HG03439 (cell line): ENCODE measurements around the gene CLIC1.
A peak's percentile ranks its signal among the peaks of the same experiment; 100 is the strongest.

Experiments
- ATAC-seq: cut with Tn5 transposase; IDR thresholded peaks from one replicate; pipeline ENCODE4 v1.9.1; 2021; ENCODE audit warnings: mild to moderate bottlenecking, moderate library complexity; ENCODE audit not compliant: unreplicated experiment

Gene CLIC1

DNA sequence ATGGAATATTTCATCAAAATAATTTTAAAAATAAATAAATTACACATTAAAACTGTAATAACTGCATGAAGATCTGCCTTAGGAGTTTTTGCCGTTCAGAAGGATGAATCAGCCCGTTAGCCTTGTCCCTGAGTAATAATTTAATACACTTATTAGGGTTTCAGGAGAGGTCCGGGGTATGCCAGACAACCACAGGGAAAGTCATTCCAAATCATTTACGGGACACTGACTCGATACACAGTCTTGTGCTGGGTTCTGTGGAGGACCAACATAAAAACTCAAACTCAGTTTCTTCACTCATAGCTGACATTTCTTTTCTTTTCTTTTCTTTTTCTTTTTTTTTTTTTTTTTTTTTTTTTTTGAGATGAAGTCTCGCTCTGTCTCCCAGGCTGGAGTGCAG is 30.4 kb downstream of the CLIC1 start:
- ATAC-seq = no peak

DNA sequence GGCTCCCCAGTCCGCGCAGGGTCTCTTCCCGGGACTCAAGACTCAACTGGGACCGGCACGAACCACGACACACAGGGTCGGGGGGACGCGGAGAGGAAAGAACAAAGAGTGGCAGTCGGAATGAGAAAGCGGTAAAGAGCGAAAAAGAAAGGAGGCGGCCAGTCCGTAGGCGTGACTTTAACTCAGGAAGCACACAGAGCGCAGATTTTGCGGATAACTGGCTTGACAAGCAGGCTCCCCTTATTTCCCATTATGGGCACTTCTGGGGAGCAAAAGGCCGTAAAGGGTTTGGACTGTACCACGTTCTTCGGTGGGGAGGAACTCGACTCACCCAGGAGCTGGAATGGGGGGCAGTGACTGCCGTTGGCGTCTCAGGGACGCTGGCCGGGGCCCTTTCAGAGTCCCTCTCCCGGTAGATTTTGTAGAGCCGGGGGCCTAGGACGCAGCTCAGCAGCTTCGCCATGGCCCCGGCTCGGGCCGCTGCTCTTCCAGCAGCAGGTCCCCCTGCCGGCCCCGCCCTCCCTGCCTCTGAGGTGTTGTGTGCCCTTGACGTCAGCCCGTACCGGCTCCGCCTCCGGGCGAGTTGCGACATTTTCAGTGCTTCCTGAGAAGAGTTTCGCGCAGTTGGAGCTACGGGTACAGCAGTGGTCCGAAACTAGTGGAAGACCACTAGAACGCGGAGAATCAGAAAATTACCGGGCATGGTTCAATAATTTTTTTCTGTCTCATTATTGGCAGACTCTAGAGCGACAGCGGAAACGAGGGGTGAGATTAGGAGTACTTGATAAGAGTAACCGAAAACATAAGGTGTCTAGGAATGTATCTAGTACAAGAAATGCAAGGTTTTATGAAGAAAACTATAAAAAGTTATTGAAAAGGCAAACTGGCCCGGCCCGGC is 33.3 kb downstream of the CLIC1 start, which contains the start of gene ABHD16A:
TSS of gene ABHD16A (minus strand) at position 506 of the 898 bp plus-strand sequence. CDS start at position 463, 43 bp downstream.
- ATAC-seq = peak; percentile 79

DNA sequence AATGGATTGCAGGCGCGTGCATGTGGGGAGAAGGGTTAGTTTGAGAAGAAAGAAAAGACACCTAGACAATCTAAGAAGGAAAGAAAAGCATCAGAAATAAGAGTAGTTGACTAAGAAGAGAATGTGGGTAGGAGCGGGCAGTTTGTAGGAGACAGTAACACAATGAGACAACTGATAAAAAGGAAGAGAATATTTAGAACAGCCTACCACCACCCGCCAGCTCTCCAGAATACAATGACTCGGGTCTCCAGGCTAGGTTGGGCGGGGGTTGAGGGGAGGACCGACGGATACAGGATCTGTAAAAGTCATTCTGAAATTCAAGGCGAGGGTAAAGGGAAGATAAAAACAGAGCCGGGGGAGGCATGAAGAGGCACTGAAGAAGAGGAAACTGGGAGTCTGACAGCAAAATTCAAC is 33.9 kb downstream of the CLIC1 start:
- ATAC-seq = no peak

DNA sequence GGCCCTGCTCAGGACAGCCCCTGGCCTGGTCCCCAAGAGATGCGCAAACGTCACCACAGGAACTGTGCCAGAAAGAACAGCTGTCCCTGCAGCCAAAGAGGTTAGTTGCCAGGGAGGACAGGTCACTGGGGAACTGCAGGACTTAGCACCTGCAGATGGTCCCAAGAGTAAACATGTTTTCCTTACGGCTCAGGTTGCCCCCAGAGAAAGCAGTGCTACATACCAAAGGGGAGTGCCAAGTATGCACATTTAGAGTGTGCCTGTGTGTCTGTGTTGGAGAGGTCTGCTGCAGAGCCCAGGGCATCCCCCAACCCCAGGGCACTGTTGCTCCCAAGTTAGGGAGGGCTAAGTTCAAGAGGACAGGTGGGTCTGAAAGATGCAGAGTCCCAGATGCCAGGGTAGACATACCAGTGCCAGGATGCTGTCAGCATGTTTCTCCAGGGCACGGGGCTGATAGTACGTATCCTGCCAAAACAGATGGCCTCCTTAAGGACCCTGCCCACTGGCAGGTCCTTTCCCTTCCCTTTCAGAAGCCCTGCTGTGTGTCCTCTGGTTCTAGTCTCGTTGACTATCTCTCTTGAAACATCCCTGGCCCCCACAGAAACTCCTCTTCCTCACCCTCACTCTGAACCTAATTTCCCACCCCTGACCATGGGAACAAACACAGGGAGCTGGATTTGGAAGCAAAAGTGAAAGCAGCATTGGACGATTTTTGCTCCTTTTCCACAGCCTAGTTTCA is 34.5 kb downstream of the CLIC1 start:
- no peak for ATAC-seq

DNA sequence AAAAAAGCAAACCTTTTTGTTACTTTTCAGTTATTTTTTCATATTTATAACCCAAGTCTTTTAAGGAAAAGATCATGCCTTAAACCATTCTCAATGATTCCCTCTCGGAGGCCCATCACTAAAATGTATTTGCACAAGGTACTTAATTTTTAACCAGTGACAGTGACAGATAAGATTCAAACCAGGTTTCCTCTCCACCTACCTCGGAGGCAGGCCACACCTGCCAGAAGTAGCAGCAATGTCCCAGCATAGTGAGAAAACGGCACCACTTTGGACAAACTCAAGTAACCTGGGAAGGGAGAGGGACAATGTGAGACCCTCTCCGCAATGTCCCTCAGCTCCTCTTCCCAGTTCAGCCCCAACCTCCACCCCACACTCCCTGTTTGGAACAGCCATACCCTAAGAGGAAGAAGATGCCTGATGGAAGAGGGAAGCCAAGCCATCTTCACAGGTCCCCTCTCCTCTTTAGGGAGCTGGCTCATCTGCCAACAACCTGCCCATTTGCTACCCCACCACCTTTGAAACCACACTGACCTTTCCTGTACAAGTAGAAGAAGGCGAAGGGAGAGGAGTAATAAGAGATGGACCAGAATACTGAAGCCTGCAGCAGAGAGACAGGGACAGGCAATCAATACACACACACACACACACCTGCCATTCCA is 35.5 kb downstream of the CLIC1 start:
- ATAC-seq = no peak

DNA sequence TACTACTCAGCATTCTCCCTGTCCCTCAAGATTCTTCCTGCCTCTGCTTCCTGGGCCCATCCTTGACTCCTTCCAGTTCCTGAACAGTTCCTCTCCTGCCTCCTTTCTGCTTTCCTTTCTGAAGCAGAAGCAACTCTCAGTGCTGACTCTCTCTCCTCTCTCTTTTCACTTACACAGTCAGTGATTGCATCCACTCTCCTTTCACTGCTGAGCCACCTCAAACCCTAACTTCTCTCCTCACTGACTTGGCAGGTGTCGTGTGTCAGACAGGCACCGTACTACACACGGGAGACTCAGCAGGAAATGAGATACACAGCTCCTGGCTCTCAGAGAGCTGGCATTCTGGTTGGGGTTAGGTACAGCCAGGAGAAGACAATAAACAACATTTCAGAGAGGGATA is 38.8 kb downstream of the CLIC1 start:
- no peak for ATAC-seq

DNA sequence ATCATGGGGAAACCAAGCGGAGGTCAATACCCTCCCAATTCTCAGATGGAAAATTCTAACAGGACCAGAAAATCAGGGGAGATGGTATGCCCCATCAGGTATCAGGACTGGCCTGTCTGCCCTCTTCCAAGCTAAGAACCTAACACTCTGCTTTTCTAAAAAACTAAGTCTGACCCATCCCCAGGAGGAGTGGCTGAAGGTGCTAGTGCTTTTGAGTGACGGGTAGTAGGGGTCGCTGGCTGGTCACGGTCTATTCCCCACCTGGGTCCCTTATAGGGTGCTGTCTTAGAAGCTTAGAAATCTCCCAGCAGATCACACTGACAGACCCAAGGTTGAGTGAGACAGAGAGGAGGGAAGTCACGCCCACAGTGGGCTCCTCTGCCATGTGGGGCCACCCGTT is 42.8 kb downstream of the CLIC1 start:
- no peak for ATAC-seq

DNA sequence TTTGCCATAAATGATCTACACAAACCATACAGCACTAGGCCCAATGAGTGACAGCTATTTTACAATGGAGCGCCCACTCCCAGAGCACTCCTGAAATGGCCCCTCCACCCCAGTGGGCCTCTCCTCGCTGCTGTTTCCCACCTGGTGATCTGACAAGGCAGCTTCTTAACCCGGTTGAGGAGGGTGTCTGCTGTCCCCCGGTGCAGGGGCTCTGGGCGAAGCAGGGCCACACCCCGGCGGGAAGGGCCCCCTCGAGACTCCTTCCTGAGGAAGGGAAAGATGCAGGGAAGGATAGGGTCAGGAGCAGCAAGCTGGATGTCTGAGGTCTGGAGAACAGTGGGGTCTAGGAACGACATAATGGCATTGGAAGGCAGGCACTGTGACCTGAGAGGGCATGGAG is 43.4 kb downstream of the CLIC1 start:
- ATAC-seq = no peak

DNA sequence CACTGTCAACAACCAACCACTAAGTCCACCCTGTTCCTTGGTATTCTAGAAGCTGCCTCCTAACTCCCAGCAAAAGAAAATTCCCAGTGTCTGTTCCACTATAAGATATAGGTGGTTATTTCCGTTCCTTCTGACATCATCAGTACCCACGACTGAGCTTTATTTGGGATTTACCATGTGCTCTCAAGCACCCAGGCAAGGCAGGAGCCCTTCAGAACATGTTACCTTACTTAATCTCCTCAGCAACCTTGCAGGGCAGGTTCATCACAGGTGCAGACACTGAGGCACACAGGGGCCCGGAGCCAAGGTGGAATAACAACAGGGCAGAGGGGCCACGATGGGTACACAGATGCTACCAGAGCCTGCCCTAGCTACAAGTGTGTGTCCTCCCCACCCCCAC is 44.0 kb downstream of the CLIC1 start:
- no peak for ATAC-seq

DNA sequence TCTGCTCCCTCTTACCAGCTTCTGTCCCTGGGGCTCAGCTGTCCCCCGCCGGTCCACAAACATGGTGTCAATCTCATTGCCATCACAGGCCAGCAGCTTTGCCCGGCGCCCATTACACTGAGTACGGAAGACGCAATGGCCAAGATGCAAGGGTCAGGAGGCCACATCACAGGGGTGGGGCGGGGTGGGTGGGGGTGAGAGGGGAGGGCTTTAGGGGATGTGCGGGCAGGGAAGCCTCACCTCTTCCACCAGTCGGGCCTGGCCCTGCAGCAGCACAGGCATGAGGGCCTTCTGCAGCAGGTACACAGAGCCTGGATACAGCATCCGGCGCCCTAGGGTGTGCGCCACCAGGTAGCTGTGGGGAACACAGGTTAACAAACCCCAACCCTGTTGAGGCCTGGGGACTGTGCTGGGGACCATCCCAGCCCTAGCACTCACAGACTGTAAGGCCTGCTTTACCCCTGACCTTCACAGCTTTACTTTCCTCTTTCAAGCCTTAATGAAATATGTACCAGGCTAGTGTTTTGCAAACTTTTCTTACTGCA is 44.7 kb downstream of the CLIC1 start:
- ATAC-seq = no peak

DNA sequence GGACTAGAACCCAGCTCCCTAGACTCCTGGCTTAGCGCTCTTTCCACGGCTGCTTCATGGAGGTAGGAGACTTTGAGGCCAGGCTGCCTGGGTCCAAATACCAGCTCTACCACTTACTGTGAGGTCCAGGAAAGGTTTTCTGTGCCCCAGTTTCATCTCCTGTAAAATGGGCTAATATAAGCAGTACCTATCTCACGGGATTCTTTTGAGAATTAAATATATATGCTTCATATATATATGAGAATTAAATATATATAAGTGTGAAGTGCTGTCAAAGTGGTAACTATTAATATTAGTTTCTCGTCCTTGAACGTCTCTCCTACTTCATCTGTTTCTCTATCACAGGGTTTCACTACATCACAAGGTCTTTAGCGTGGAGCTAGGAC is 45.3 kb downstream of the CLIC1 start:
- no peak for ATAC-seq

DNA sequence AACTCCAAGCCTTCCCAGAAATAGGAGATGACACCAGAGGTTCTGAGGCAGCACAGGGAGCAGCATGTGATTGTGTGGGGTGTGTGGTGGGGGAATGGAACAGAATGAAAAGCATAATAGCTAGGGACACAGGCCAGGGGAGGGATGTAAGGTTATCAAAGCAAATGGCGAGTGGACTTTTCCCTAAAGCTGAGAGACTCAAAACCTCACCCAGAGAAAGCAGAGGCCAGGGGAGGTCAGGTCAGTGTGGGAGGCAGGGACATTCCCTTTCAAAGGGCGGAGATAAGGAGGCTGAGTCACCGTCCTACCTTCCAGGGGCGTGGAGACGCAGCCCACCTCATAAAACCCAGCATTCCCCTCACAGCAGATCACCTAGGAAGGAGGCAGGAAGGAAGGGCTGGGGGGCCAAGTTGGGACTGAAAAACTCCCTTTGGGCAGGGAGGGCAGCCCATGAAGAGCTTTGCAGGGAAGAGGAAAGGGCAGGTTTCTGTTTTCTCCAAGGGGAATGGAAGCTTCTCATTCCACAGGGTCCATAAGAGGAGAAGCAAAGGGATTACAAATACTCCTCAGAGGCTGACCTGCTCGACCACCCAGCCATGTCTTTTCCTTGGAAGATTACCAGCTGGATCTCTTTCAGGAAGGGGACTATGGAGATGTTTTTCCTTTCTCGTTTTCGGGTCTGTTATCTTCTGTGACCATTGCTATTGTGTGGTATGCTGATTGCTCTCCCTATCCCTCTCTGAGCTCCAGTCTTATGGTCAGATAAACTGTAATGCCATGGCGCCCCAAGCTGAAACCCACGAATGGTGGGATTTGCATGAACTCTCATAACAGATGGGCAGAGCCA is 45.9 kb downstream of the CLIC1 start:
- no peak for ATAC-seq

DNA sequence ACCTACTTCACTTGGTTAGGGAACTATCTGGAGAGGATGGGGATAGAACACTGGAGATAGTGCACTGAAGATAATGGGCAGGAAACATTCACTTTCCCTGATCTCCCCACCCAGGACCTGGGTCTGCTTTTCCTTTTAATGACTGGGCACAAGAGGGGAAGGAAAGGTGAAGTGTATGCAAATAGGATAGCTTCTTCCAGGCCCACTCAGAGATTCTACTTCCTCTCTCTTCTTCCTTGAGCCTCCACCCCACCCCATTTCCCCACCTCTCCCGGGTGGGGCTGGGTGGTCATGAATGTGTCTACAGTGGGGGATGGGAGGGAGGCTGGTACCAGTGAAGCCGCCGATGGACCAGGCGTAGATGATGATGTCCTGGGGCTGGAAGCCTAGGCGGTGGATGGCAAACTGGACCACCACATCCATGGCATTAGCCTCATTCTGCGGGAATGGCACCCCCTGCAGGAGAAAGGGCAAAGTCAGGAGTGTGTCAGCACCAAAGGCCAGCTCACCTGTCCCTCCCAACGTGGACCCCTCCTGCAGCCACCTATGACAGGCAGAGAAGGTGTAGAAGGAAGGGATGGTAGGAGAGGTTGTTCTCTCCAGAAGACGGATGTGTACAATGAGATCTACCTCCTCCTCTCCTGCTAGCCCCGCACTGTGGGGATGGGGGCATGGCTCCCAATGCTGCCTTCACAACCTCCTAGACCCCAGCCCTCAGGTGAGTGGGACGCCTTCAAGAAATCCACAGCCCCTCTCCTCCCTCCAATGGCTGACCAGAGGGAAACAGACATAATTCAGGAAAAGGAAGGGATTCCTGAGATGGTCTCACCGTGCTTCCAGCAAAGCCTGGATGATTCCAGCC is 46.9 kb downstream of the CLIC1 start:
- ATAC-seq = no peak

DNA sequence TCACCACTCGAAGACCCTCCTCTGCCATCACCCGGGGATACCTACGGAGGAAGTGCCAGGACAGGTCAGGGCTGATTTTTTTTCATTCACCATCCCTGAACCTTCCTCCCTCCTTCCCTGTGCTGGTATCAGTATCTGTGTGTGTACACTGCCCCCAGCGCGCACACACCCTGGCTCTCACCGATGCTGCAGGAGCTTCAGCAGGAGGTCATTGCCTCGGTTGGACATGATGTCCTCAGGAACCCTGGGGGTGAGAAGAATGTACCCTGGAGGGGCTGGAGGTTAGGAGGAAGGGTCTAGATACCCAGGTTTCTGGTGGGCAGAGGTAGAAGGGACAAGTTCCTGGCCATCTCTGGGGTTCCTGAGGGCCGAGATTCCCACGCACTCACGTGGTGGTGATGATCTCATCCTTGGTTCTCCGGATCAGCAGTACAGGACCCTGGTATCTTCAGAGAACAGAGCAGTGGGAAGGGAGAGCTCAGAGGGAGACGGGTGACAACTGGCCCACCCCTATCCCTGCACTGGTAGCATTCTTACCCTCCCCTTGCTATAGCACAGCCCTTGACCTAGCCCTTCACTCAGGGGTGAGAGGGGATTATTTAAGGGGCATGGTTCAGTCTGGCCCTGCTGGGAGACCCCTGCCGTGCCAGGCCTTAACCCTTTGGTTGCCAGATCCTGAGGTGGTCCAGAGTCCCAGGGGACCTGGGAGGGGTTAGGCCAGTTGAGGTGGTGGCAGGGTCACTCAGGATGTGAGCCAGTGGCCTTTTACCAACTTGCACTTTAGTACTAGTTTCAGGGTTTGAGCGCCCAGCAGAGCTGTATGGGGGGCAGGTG is 48.3 kb downstream of the CLIC1 start:
- ATAC-seq = no peak

DNA sequence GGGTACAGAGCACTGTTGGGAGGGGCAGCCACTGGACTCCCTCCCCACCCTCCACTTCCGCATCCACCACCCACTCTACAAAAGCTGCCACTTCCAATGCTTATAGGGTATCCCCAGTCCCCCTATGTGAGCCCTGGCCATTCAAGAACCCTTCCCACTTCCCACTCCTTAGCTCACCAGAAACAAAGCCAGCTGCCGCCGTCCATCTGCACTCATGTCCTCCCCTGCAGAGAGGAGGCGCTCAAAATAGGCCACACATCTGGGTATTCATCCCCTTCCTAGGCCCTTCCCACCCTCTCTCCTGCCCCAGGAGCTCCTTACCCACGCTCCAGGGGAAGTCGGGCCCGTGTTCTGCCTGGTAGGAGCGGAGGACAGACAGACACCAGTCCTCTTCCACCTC is 49.0 kb downstream of the CLIC1 start:
- no peak for ATAC-seq

DNA sequence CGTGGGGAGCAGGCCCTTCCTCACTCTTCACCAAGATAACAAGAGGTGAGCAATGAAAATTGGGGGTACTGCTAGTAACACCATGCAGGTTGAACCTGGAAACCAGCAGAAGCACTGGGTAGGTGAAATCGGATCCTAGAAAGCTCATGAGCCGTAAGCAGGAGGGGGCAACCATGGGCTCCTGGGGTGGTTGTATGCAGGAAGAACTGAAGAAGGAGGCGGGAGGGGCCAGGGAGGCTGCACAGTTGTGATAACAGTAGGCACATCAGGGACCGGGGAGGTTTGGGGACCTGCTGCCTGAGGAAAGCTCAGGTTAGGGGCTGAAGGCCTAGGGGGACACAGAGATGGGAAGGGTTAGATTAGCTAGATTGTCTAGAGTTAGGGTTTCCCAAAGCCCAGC is 49.8 kb downstream of the CLIC1 start:
- ATAC-seq = no peak

DNA sequence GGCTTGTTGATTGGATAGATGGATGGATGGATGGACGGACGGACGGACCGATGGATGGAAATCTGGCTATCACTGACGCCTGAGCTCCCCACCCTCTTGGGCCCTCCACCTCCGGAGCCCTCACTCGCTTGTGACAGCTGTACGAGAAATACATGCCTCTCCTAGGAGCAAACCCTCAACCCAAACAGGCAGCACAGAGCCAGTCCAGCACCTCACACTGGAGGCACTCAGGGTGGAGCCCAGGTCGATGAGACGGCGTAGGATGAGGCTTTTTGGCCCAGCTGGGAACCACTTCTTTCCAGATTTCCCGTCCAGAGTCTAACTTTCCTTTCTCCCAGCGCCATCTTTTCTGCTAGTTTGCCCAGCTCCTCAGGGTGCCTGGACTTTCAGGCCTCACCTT is 52.7 kb downstream of the CLIC1 start:
- ATAC-seq = no peak

DNA sequence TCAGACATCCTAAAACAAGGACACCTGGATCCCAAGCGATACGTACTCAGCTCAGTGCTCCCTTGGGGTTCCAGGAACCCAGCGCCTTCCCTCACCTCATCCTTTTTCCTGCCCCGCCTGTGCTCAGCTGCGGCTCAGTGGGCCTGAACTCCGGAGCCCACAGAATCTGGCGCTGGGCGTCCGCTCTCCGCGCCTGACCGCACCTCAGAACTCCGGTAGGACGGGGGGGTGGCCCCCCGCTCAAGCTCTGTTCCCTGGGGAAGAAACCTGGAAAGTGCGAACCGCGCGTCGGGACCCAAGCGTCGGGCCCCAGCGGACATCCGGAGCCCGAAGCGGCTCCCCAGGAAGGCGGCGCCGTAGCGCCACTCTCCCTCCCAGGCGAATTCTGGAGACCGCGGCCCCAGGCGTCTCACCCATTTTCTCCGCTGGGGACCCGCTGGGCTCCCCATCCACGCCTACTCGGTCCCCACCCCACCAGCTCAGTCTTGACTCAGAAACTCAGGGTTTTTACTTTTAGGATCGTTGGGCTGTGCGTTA is 55.1 kb downstream of the CLIC1 start:
- ATAC-seq = no peak
